ENCODE measurements around the gene CATSPERZ.
"Not testable (repeated sequence)": the region's sequence is repeated elsewhere in the genome, so short reads cannot be mapped to it uniquely, and the experiment has no call there.

CATSPERZ gene

DNA sequence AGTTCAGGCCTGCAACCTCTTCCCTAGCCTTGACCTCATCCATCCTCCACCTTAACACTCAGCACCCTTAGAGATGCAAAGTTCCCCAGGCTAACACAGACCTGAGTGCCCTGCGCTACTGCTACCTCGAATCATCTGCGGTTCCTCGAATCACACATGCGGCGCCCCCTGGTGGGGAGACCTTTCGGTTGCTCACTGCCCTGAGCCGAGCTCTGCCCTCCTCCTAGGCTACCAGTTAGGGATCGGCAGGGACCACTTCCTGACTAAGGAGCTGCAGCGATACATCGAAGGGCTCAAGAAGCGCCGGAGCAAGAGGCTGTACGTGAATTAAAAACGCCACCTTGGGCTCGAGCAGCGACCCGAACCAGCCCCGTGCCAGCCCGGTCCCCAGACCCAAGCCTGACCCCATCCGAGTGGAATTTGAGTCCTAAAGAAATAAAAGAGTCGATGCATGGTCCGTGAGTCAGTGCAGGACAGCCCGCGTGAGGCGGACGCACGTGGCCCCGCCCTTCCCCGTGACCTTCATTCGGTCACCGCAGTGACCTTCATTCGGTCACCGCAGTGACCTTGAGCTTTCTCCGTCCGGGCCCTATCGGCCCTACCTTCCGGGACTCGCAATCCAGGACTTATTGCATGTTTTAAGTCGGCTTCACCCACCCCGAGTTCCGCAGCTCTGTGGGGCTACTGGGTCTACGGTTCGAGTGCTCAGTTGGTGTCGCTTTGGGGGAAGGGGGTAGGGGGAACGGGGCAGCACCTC, 4.3 kb downstream of the CATSPERZ start:
- DNase-seq = peak; percentile 92

DNA sequence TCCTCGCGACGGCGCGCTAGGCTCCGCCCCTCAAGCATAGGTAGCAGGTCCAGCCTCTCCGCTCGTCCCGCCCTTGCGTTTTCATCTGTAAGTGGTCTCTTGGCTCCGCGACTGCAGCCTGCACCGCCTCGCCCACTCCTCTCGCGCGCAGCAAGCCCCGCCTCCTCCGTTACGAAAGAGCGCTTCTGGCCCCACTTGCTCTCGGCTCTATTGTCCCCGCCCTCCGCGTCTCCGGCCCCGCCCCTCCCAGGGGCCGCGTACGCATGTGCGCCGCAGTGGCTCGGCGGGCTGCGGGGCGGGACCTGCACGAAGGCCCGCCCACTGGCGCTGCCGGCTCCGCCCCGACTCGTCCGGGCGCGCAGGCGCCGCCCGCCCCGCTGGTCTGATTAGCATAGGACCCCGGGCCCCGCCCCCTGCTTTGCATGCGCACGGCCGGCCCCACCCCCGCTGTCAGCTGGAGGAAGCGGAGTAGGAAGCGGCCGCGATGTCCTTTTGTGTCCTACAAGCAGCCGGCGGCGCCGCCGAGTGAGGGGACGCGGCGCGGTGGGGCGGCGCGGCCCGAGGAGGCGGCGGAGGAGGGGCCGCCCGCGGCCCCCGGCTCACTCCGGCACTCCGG, 5.0 kb downstream of the CATSPERZ start, which contains the start of gene ESRRA:
ESRRA (plus strand) TSS at position 450 of the 616 bp plus-strand sequence. CDS start 1,656 bp downstream, outside the sequence.
- peak; percentile 99 for DNase-seq

DNA sequence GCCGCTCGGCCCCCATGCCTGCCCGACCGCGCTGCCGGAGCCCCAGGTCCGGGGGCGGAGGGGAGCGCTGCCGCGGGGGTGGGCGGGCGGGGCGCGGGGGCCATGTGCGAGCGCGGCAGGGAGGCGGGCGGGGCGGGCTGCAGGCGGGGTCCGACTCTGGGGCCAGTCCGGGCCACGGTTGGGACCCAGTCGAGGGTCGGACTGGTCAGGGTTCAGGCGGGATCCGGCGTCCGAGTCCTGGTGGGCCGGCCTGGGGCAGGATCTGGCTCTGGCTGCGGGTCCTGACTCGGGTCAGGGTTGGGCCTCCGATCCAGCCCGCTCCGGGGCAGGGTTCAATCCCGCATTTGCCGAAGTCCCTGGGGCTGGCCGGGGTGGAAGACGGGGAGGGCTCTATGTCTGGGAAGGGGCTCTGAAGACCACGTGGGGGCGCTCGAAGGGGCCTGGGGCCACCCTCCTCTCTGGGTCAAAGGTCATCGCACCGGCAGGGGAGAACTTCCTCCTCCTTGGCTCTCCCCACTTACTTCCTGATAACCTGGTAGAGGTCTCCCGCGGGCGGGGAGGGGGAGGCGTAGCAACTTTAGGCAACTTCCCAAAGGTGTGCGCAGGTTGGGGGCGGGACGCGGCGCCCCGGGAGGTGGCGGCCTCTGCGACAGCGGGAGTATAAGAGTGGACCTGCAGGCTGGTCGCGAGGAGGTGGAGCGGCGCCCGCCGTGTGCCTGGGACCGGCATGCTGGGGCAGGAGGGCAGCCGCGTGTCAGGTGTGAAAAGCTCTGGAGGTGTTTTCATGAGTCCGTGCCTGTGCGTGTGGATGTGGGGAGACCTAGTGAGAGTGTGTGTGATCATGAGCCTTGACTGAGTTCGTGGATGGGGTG, 5.8 kb downstream of the CATSPERZ start:
- peak; percentile 48 for DNase-seq

DNA sequence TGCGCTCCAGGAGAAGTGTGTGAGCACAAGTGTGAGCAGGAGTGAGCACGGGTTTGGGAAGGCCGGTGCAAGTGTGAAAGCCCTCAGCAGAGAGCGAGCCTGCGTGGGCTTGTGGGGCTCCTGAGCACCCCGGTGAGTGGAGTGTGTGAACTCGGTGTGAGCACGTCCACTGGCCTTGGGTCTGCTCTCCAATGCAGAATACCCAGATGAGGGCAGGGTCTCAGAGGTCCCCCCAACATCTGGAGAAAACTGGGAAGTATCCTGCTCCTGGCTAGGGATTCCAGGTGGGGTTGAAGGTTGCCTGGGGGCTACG, 6.4 kb downstream of the CATSPERZ start:
- no peak for DNase-seq

DNA sequence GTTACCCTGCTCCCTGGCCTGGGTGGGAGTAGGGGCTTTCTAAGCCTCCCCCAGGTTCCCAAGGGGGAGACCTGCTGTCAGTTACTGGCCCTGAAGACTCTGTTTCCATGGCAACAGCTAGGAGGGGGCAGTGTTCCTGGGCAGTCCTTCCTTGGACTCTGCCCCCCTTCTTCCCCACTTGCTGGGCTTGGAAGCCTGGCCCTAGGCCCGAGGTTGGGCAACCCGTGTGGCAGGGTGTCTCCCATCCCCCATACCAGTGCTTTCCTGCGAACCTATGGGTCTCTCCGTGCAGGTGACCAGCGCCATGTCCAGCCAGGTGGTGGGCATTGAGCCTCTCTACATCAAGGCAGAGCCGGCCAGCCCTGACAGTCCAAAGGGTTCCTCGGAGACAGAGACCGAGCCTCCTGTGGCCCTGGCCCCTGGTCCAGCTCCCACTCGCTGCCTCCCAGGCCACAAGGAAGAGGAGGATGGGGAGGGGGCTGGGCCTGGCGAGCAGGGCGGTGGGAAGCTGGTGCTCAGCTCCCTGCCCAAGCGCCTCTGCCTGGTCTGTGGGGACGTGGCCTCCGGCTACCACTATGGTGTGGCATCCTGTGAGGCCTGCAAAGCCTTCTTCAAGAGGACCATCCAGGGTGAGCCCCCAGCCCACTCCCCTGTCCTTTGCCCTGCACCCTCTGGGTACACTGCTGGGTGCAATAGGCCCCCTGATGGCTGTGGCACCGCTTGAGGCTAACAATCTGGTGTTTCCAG, 6.9 kb downstream of the CATSPERZ start:
- no peak for DNase-seq

DNA sequence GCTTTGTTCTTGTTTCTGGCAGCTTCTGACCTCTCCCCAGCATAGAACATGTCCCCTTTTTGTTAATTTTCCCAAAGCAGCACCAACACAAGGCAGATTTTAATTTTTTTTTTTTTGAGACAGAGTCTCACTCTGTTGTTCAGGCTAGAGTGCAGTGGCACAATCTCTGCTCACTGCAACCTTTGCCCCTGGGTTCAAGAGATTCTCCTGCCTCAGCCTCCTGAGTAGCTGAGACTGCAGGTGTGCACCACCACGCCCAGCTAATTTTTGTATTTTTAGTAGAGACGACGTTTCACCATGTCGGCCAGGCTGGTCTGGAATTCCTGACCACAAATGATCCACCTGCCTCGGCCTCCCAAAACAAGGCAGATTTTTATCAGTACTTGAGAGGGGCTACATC, 7.6 kb downstream of the CATSPERZ start:
- not testable (repeated sequence) for DNase-seq

DNA sequence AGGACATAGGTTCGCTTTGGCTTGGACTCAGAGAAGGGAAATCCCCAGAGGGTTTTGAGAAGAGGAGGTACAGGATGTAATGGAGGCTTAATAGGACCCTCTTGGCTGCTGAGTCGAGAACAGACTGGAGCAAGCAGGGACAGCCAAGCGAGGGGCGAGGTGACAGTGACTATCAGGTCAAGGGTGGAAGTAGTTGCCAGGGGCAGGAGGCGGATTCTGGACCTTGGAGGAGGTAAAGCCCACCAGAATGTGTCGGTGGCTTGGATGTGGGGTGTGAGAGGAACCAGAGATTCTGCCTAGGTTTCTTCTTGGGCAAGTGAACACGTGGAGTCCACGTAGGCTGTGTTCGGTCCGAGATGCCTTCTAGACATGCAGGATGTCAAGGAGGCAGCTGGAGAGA, 12.8 kb downstream of the CATSPERZ start:
- DNase-seq = no peak

DNA sequence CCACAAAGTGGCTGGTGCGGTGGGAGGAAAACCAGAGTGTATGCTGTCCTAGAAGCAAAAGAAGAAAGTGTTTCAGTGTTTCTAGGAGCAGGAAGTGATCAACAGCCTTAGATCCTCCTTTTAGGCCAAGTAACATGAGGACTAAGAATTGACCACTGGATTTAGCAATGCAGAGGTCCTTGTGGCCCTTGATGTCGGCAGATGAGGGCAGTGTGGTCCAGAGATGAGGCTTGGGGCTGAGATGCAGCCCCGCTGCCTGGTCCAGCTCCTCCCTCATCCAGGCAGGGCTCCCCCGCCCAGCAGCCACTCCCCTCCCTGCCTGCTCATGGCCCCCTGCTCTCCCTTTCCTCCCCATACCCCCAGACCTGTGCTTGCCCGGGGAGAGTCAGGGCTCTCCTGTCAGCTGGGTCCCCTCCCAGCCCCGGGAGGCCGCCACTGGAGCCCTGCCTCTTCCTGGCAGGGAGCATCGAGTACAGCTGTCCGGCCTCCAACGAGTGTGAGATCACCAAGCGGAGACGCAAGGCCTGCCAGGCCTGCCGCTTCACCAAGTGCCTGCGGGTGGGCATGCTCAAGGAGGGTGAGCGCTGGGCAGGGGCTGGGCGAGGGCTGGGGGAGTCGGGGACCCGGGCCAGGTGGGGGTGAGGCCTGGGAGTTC, 13.5 kb downstream of the CATSPERZ start:
- no peak for DNase-seq

DNA sequence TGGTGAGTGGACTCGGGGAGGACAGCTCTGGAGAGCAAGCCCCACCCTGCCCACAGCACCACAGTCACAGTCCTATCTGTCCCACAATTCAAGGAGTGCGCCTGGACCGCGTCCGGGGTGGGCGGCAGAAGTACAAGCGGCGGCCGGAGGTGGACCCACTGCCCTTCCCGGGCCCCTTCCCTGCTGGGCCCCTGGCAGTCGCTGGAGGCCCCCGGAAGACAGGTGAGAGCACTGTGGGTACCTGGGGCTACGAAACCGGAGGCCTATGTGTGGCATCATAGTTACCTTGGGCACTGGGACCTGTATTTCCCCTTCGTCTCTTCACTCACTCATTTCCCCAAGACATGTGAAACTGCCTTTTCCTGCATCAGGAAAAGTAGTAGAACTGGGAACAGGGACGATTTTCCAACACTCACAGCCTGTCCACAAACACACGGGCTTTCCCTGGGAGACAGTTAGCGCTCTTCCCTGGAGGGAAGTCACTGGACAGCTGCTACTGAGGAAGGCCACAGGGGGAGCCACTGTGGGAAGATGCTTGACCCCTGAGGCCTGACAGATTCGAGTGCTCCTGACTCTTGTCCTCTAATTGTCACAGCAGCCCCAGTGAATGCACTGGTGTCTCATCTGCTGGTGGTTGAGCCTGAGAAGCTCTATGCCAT, 14.1 kb downstream of the CATSPERZ start:
- no peak for DNase-seq

DNA sequence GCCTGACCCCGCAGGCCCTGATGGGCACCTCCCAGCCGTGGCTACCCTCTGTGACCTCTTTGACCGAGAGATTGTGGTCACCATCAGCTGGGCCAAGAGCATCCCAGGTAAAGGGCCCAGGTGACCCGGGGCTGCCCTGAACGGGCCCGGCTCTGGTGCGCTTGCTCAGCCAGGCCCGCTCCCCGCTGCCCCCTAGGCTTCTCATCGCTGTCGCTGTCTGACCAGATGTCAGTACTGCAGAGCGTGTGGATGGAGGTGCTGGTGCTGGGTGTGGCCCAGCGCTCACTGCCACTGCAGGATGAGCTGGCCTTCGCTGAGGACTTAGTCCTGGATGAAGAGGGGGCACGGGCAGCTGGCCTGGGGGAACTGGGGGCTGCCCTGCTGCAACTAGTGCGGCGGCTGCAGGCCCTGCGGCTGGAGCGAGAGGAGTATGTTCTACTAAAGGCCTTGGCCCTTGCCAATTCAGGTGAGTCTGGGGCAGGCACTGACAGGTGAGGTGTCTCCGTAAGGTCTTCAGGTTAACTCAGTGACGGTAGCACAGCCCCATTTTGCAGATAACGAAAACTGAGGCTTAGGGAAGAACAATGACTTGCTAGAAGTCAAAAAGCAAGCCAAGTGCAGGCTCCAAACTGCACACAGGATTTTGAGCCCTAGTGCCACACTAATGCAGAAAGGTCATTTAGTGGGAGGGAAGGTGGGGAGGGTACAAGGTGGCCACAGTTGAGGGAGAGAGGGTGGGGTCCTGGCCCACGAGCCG, 14.8 kb downstream of the CATSPERZ start:
- DNase-seq = no peak

DNA sequence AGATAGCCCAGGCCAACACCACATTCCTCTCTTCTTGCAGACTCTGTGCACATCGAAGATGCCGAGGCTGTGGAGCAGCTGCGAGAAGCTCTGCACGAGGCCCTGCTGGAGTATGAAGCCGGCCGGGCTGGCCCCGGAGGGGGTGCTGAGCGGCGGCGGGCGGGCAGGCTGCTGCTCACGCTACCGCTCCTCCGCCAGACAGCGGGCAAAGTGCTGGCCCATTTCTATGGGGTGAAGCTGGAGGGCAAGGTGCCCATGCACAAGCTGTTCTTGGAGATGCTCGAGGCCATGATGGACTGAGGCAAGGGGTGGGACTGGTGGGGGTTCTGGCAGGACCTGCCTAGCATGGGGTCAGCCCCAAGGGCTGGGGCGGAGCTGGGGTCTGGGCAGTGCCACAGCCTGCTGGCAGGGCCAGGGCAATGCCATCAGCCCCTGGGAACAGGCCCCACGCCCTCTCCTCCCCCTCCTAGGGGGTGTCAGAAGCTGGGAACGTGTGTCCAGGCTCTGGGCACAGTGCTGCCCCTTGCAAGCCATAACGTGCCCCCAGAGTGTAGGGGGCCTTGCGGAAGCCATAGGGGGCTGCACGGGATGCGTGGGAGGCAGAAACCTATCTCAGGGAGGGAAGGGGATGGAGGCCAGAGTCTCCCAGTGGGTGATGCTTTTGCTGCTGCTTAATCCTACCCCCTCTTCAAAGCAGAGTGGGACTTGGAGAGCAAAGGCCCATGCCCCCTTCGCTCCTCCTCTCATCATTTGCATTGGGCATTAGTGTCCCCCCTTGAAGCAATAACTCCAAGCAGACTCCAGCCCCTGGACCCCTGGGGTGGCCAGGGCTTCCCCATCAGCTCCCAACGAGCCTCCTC, 15.7 kb downstream of the CATSPERZ start:
- not testable (repeated sequence) for DNase-seq

DNA sequence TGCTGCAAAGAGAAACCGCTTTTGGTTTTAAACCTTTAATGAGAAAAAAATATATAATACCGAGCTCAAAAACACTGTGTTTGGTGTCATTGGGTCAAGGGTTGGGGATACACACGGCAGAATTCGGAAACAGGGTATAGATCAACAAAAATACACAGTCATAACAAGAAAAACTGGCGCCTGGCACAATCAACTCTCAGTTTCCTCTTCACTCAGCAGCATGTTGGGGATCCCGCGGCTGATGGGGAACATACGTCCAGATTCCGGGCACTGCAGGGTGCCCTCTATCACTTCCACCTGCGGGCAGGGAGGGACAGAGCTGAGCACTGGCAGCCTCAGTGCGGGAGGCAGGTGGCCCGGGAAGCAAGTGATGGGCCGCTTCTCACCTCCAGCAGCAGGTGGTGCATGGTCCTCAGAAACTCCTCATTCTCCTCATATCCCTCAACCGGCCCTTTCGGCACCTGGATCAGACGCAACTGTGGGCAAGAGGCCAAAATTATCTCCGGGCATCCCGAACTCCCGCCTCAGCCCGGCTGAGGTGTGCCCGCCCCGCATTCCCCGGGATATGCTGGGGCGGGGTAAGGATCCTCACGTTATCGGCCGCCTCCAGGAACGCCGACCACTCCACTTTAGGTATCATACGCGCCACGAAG, 16.6 kb downstream of the CATSPERZ start:
- DNase-seq = no peak

DNA sequence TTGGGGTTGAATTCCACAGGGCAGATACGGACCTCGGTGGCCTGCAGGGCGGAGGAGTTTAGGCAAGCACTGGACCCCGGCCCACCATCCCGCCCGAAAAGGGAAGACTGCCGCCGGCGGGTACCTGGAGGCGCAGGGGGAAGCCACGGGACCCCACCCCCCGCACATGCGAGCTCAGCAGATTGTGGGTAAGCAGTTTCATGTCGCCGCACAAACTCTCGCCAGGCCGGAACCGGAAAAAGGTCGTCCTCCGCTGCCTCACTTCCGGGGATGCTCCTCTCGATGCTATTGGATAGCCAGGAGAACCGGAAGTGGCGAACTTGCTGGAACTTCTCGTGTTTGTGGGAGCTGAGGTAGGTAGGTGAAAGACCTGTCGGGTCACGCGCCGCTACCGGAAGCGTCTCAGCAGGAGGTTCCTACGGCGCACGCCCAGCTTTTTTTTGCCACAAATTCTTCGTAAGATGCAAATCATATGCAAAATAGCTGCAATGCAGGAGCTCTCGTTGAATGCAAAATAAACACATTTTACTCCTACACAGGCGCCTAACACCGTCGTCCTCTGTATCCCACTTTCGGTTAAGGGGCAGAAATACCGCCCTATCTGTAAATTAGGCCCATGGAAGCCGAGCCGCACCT, 17.3 kb downstream of the CATSPERZ start, which contains the start of gene TRMT112:
TRMT112 (minus strand) TSS at position 235 of the 636 bp plus-strand sequence; CDS start at position 202, 33 bp downstream.
- DNase-seq = peak; percentile 97

DNA sequence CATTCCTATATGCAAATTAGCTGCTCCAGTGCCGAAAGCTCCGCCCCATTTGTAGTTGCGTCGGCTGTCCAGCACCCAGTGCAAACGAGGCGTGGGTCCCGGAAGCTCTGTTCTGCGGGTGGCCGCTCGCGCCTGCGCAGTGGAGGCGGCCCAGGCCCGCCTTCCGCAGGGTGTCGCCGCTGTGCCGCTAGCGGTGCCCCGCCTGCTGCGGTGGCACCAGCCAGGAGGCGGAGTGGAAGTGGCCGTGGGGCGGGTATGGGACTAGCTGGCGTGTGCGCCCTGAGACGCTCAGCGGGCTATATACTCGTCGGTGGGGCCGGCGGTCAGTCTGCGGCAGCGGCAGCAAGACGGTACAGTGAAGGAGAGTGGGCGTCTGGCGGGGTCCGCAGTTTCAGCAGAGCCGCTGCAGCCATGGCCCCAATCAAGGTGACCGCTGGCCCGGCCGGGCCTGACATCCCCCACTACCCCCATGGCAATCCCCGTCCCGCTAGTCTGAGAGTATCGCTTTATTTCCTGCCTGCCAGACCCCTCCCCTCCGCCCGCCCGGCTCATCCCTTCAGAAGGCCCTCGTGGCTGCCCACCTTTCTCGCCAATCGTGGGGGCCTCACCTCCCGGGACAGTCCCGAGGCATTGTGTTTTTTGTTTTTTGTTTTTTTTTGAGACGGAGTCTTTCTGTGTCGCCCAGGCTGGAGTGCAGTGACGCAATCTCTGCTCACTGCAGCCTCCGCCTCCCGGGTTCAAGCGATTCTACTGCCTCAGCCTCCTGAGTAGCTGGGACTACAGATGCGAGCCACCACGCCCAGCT, 18.0 kb downstream of the CATSPERZ start, which contains the start of gene PRDX5:
PRDX5 (plus strand) TSS at position 161 of the 805 bp plus-strand sequence; CDS start at position 256, 95 bp downstream.
- DNase-seq = peak; percentile 98

DNA sequence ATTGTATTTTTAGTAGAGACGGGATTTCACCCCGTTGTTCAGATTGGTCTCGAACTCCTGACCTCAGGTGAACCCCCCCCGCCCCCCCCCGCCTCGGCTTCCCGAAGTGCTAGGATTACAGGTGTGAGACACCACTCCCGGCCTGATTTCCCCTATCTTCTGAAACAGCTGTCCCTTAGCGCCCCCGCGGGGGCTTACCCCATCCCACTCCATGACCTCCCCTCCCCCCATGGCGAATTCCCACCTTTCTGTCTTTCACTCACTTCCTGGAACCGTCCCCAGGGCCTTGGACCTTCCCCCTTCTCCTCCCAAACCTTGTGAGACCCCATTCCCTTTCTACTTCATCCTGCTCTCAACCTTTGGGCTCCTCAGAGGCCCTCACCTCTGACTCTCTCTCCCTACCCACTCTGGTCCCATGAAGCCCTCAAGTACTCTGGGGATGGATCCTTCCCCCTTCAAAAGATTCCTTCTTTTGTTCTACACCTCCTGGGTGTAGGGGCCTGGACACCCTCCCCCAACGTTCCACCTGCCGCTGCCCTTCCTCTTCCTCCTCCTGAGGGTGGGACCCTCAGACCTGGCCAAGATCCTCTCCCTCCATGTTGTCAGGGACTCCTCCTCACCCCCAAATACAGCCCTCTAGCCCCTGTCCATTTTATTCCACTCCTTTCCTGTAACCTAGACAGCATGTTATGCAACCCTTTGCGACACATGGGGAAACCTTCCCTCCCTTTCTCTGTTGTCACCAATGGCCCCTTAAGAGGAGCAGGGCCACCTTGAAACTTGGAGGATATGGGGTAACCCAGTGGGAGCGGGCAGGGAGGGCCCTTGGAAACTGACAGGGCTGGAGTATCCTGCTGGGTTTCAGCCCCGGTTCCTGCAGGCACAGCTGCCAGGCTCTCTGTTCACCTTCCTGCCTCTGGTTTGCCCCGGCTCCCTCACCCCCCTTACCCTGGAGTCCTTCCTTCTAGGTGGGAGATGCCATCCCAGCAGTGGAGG, 18.9 kb downstream of the CATSPERZ start:
- peak; percentile 31 for DNase-seq

DNA sequence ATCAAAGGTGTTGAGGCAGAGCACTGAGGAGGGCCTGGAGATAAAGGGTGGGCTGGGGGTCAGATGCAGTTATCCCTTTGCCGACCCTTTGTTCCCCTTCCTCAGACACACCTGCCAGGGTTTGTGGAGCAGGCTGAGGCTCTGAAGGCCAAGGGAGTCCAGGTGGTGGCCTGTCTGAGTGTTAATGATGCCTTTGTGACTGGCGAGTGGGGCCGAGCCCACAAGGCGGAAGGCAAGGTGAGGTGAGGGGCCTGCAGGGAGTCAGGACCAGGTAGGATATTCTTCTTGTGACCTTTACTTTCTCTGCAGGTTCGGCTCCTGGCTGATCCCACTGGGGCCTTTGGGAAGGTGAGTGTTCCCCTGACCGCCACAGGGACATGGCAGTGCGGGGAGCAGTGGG, 20.4 kb downstream of the CATSPERZ start:
- no peak for DNase-seq
